Hepatocyte (in vitro differentiated cells): ENCODE results near the gene CD3G. TPM values are rescaled to one million over a fixed set of nuclear protein-coding genes. Genes with fewer than 3 reads are reported as not detected.
"Not testable (repeated sequence)": the region's sequence is repeated elsewhere in the genome, so short reads cannot be mapped to it uniquely, and the experiment has no call there.

Experiments
- DNase-seq: peaks from one replicate; pipeline ENCODE4 v3.0.0-alpha.2; 2016; ENCODE audit warnings: low spot score
- H2AFZ ChIP-seq: fragments of 200-600 bp; sonication (generic); 2 replicates; pipeline ENCODE4 v1.6.0; 2016; ENCODE audit warnings: antibody characterized with exemption, mild to moderate bottlenecking
- H3K27ac ChIP-seq: fragments of 200-600 bp; sonication (generic); 2 replicates; pipeline ENCODE4 v1.5.1; 2016; ENCODE audit warnings: mild to moderate bottlenecking
- H3K27me3 ChIP-seq: fragments of 200-600 bp; sonication (generic); 2 replicates; pipeline ENCODE4 v1.6.1; 2016
- H3K36me3 ChIP-seq: fragments of 200-600 bp; sonication (generic); replicated peaks from 2 replicates; pipeline ENCODE4 v1.5.1; 2016; ENCODE audit warnings: low read depth; ENCODE audit not compliant: insufficient read depth
- H3K4me1 ChIP-seq: fragments of 200-600 bp; sonication (generic); 2 replicates; pipeline ENCODE4 v1.5.1; 2016; ENCODE audit warnings: mild to moderate bottlenecking, moderate library complexity; ENCODE audit not compliant: insufficient read depth
- H3K4me2 ChIP-seq: fragments of 200-600 bp; sonication (generic); 2 replicates; pipeline ENCODE4 v1.6.0; 2016
- H3K4me3 ChIP-seq: fragments of 200-600 bp; sonication (generic); 2 replicates; pipeline ENCODE4 v1.5.1; 2016; ENCODE audit warnings: mild to moderate bottlenecking
- H3K79me2 ChIP-seq: fragments of 200-600 bp; sonication (generic); 2 replicates; pipeline ENCODE4 v1.6.0; 2017; ENCODE audit warnings: mild to moderate bottlenecking
- H3K9me2 ChIP-seq: fragments of 200-600 bp; sonication (generic); replicated peaks from 2 replicates; pipeline ENCODE4 v1.6.0; 2017; ENCODE audit warnings: mild to moderate bottlenecking; ENCODE audit not compliant: insufficient read depth
- H3K9me3 ChIP-seq: fragments of 200-600 bp; sonication (generic); 2 replicates; pipeline ENCODE4 v1.5.1; 2016; ENCODE audit warnings: low read depth, mild to moderate bottlenecking
- H4K20me1 ChIP-seq: fragments of 200-600 bp; sonication (generic); 2 replicates; pipeline ENCODE4 v1.6.0; 2016; ENCODE audit warnings: mild to moderate bottlenecking; ENCODE audit not compliant: insufficient read depth, poor library complexity, severe bottlenecking
- CTCF ChIP-seq: fragments of 200-600 bp; sonication (generic); IDR thresholded peaks from 2 replicates; pipeline ENCODE4 v1.5.1; 2016; ENCODE audit warnings: antibody characterized with exemption, mild to moderate bottlenecking; ENCODE audit not compliant: poor library complexity
- EZH2 ChIP-seq: fragments of 200-600 bp; sonication (generic); IDR thresholded peaks from 2 replicates; pipeline ENCODE4 v1.6.1; 2016; ENCODE audit warnings: antibody characterized with exemption, mild to moderate bottlenecking, borderline replicate concordance
- EZH2phosphoT487 ChIP-seq: fragments of 200-600 bp; sonication (generic); IDR thresholded peaks from one replicate; pipeline ENCODE4 v1.6.1; 2018; ENCODE audit warnings: antibody characterized with exemption, mild to moderate bottlenecking, low read depth, moderate library complexity; ENCODE audit not compliant: unreplicated experiment, severe bottlenecking
- WGBS: methylation state at CpG from one replicate; pipeline ENCODE4 v1.1.6; 2016; ENCODE audit warnings: low lambda C conversion rate; ENCODE audit errors: missing lambda C conversion rate; 5-methylcytosine and 5-hydroxymethylcytosine counted together
- polyA plus RNA-seq: library from polyadenylated mRNA; unstranded; fragments of >200 nt; fragmentation: Nextera tagmentation; extraction: Ambion mirVana; gene quantifications from 2 replicates; pipeline ENCODE4 v1.2.1, GENCODE V29; 2016
- total RNA-seq: library from RNA; depleted of rRNA; stranded (reverse); fragments of >200 nt; gene quantifications from 2 replicates; pipeline ENCODE4 v1.2.3, GENCODE V29; 2014

The CD3G gene
- total and polyA plus RNA-seq, 2 experiments from 2014 or later, result 0.11 to 0.50 TPM

- Histone ChIP-seq H3K4me1 (no peaks in the 10 kb centered on the region), H3K79me2 (no peaks in the 10 kb centered on the region), H3K4me2 (no peak overlapping the region), H3K4me3 (no peak overlapping the region), H3K27ac (no peak overlapping the region), H3K36me3 (no peaks in the 10 kb centered on the region), H3K27me3 (peaks cover 11% of the 10 kb centered on the region), H3K9me3 (no peaks in the 10 kb centered on the region), H2AFZ (no peak overlapping the region), H3K9me2 (no peaks in the 10 kb centered on the region), H4K20me1 (no peaks in the 10 kb centered on the region)
- 90% methylated on average over 2 of the region's 2 CpGs for WGBS
- DNase-seq, result no peak
- TF ChIP-seq EZH2phosphoT487, result no peak
- TF ChIP-seq CTCF, result no peak
These were observed 37.6 kb upstream of the CD3G start for GRCh38 chr11:118306556-118306955.

DNA sequence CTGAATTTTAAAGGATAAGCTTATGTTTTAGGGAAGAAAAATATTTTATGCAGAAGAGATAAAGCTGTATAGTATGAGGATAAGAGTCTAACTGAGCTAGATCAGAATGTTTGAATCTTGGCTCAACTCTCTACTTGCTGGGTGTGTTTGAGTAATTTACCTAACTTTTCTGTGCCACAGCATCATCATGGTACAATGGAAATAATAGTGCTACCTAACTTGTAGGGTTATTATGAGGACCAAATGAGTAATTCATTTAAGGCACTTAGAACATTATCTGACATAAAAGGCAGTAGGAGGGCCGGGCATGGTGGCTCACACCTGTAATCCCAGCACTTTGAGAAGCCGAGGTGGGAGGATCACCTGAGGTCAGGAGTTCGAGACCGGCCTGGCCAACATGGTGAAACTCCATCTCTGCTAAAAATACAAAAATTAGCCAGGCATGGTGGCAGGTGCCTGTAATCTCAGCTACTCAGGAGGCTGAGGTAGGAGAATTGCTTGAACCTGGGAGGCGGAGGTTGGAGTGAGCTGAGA is 35.1 kb upstream of the CD3G start:
- H3K4me1 ChIP-seq, H3K4me2 ChIP-seq, H3K27ac ChIP-seq, H2AFZ ChIP-seq, H3K36me3 ChIP-seq, H3K4me3 ChIP-seq, H3K79me2 ChIP-seq, H3K9me2 ChIP-seq, H3K27me3 ChIP-seq, DNase-seq, H4K20me1 ChIP-seq, H3K9me3 ChIP-seq: not testable (repeated sequence)
- 91% methylated on average over 5 of the region's 5 CpGs for WGBS

DNA sequence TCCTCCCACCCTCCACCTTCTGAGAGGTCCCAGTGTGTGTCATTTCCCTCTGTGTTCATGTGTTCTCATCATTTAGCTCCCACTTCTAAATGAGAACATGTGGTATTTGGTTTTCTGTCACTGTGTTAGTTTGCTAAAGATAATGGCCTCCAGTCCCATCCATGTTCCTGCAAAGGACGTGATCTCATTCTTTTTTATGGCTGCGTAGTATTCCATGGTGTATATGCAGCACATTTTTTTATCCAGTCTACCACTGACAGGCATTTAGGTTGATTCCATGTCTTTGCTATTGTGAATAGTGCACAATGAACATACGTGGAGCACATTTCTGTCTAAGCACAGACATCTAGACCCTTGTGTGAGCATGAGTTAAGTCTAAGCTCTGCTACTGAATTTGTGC is 33.9 kb upstream of the CD3G start:
- Histone ChIP-seq H3K9me2 (no peaks in the 10 kb centered on the region), H3K27me3 (no peaks in the 10 kb centered on the region), H2AFZ (no peak overlapping the region), H4K20me1 (no peaks in the 10 kb centered on the region), H3K27ac (no peak overlapping the region), H3K4me2 (no peak overlapping the region), H3K4me3 (no peak overlapping the region), H3K9me3 (no peaks in the 10 kb centered on the region), H3K4me1 (peaks cover 9% of the 10 kb centered on the region), H3K36me3 (no peaks in the 10 kb centered on the region), H3K79me2 (no peaks in the 10 kb centered on the region)
- DNase-seq, result no peak
- WGBS, result 93% methylated on average over 3 of the region's 3 CpGs
- TF ChIP-seq EZH2phosphoT487 (no peak), EZH2 (no peak), CTCF (no peak)

- Histone ChIP-seq H3K36me3 (no peaks in the 10 kb centered on the region), H3K9me3 (no peaks in the 10 kb centered on the region), H3K79me2 (no peaks in the 10 kb centered on the region), H3K27me3 (no peaks in the 10 kb centered on the region), H4K20me1 (no peaks in the 10 kb centered on the region), H3K4me3 (no peak overlapping the region), H3K4me1 (peaks cover 14% of the 10 kb centered on the region), H3K27ac (no peak overlapping the region), H2AFZ (no peak overlapping the region), H3K4me2 (no peak overlapping the region), H3K9me2 (no peaks in the 10 kb centered on the region)
- DNase-seq, result peak; percentile 11
- WGBS, result 76% methylated on average over 3 of the region's 3 CpGs
- TF ChIP-seq EZH2 (no peak), CTCF (no peak), EZH2phosphoT487 (no peak)
These were observed 33.2 kb upstream of the CD3G start for GRCh38 chr11:118310781-118311485.
